ENCODE measurements around the gene PACC1.

PACC1 gene

GRCh38 chr1:212437179-212437798, 22.6 kb upstream of the PACC1 start:
- DNase-seq = peak; percentile 5

DNA sequence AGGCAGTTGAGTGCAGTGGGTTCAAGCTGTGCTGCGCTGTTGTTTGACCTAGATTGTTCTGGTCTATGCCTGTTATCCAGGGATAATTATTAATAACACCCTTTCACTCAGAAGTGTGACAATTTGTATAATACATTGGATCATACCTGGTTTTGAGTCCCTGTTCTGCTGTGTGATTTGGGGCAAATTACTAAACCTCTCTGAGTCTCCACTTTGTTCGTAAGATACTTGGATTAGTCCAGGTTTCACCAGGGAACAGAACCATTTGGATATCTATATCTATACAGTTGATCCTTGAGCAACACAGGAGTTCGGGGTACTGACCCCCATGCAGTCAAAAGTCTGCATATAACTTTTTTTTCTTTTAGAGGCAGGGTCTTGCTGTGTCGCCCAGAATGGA, 20.3 kb upstream of the PACC1 start:
- DNase-seq = no peak

DNA sequence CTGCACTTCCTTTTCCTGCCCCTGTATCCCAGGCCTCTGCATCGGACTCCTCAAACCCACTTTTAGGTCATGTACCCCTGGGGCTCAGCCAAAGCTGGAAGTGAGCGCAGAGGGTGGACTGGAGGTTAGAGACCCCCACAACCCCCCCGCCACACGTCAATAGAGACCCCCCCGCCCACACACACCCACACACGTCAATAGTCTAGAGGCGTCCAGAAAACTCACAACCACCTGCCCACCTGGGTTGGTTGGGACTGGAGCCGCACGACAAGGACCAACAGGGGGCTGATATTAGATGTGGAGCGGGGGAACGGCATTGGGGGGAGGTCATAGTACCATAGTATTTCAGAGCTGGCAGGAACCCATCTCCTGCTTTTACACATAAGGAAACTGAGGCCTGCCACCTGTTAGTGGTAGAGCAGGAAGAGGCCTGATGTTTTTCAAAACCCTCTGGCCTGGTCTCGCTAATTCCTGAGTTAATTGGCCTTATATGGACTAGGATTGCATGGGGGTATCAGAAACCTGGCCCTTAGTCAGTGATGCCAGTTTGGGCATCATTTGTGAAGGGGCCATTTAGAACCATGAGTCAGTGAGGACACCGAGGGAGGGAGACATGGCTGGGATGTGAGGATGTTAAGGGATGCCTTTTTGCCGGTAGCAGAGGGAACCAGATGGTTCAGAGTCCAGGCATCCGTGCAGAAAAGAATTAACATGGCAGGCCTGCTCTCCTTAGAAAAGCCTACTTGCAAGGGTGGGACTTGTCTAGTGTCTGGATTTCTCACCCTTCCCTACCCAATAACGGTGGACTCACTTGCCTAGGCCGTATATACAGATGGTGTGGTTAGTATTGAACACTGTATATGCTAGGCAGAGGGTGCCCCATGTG, 19.1 kb upstream of the PACC1 start:
- no peak for DNase-seq

DNA sequence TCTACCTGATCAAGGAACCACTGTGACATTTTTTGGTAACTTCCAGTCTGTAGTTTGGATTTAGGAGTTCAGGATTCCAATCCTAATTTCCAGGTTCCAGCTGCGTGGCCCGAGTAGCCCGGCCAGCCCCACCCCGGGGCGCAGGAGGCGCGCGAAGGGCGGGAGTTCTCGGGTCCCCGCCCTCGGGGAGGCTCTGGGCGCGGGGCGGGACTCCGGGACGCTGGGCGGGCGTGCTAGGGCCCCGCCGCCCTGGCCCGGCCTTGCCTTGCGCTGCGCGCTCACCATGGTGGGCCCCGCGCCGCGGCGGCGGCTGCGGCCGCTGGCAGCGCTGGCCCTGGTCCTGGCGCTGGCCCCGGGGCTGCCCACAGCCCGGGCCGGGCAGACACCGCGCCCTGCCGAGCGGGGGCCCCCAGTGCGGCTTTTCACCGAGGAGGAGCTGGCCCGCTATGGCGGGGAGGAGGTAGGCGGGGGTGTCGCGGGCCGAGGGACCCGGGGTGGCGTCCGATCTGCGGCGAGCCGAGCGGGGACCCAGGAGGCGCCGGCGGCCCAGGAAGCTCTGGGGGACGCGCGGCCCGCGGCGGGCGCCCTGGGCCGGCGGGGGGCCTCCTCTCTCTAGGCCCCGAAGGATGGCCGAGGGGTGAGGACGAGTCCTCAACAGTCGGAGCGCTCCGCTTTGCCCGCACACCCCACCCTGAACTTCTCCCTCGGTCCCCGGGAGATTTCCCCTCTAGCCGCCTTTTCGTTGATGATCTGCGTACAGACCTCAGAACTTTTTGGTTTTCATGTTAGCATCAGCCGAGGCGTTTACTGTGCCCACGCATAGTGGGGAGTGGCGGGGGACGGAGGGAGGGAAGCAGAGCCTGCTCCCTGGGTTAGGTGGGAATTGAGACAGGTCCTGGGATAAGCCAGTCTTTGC, 18.2 kb upstream of the PACC1 start, which contains the start of gene NENF:
Gene NENF, plus strand, starts transcription at position 260 of the 916 bp plus-strand sequence. Its CDS starts 24 bp downstream, at position 284.
- DNase-seq = peak; percentile 86

- no peak for DNase-seq
Observed at GRCh38 chr1:212432272-212432660, 17.6 kb upstream of the PACC1 start.

GRCh38 chr1:212431644-212432043, 17.0 kb upstream of the PACC1 start:
- no peak for DNase-seq

GRCh38 chr1:212430955-212431394, 16.3 kb upstream of the PACC1 start:
- no peak for DNase-seq

DNA sequence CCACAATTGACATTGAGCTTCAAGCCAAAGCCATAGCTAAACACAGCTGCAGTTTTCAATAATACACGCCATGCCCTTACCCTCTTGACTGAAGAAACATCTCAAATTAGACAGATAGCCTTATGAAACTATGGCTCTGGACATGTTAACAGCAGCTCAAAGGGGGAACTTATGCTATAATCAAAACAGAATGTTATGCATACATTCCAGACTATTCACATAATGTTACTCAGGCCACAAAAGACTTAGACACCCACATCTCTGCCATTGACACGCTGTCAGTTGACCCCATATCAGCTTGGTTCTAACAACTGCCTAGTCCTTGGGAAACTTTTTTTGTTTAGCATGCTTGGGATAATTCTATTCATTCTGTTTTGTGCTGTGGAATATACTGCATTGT, 15.7 kb upstream of the PACC1 start:
- DNase-seq = no peak

- no peak for DNase-seq
Observed at GRCh38 chr1:212428496-212428895, 13.8 kb upstream of the PACC1 start.

DNA sequence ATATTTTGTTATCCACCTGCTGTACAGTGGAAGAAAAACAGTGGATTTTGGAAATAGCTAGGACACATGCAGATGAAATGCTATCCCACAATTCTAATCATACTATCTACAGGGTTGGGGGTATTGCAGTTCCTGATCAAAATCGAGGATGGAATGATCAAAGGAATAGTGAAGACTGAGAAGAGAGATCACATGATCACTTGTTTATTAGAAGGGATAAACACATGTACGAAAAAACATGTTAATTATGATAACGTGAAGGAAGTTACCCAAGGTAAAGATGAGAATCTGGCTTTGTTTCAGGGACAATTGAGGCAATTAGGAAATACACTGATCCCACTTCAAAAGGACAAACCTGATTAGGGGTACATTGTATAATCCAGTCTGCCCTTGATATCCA, 9.2 kb upstream of the PACC1 start:
- no peak for DNase-seq

DNA sequence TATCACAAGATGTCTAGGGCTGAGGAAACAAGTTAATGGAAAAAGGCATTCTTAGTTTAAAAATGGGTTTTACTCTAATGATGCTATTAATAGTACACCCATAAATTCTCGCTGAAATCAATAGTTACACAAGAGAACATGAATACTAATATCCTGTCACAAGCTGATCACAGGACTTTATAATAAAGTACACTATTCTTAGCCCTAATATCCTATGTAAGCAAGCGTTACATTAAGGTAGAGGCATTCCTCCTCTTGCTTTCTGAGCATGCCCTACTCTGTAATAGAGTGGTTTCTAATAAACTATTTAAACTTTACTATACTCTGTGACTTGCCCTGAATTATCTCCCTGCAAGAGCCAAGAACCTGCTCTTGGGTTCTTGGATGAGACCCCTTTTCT, 6.5 kb upstream of the PACC1 start:
- no peak for DNase-seq

DNA sequence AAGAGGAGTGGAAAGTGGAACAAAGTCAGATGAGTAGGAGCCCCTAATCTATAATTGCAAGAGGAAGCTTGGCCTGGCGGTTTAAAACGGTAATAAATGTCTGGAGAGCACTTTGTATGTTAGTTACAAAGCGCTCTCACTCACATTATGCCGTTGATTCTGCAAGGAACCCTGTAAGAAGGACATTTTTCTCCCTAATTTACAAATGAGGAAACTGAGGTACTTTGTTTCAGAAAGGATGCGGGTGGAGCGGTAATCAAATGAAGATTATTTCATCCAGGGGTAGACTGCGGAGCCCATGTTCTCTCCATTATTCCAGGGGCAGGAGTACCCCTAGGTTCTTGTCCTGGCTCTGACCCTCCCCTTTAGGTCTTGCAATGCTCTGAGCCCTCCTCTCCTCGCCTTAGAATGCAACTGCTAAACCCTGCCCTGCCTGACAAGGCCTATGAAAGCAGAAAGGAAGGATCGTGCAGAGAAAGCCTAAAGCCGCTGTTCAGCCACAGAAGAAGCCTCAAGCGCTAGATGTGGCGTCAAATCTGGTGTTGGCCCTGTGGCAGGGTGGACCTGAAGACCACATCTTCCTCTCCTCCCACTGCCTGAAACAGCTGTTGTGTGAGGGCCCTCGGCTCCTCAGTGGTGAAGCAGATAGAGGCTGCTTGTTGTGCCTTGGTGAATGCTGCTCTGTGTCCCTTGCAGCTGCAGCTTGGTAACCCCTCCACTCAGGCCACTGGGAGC, 588 bp upstream of the PACC1 start:
- no peak for DNase-seq

GRCh38 chr1:212413902-212414327, 771 bp downstream of the PACC1 start:
- no peak for DNase-seq

GRCh38 chr1:212412374-212412773, 2.3 kb downstream of the PACC1 start:
- no peak for DNase-seq

DNA sequence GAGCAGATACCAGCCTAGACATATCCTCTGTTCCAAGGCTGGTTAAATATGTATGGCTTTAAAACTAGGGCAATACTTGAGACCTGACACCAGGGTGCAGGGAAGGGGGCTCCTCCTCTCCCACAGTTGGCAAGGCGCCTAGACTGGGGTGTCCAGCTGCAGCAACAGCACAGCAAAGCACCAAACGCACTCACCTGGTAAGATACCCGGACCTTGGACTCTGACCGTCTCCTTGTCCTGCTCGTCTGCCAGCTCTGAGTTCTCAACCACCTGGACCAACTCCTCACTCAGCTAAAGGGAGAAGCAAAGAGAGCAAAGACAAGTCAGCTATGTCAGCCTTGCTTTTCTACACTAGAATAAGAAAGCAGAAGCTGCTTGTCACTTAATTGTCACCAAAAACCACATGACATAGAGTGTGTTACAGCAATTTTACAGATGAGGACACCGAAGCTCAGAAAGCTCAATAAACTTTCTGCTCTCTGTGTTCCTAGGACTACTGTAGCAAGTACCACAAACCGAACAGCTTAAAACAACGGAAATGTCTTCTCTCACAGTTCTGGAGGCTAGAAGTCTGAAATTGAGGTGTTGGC, 4.4 kb downstream of the PACC1 start:
- DNase-seq = no peak

DNA sequence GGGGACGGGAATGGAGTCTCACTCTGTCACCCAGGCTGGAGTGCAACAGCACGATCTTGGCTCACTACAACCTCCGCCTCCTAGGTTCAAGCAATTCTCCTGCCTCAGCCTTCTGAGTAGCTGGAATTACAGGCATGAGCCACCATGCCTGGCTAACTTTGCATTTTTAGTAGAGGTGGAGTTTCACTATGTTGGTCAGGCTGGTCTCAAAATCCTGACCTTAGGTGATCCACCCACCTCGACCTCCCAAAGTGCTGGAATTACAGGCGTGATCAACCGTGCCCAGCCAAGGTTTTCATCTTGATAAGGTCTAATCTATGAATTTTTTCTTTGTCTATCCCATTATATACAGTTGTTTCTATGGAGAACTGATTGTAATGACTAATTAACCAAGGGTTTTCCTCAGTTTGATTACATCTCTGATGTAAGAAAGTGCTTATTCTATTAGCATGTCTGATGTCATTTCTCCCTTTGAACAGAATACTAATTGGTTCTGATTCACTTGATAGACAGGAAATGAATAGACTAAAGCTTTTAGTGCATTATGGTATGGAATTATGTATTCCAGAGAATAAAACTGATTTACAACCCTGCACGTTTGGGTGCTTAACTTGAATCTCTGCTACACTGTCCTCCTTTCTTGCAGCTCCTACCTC, 11.9 kb downstream of the PACC1 start:
- no peak for DNase-seq

GRCh38 chr1:212401838-212402582, 12.7 kb downstream of the PACC1 start:
- DNase-seq = no peak

GRCh38 chr1:212401042-212401441, 13.6 kb downstream of the PACC1 start:
- no peak for DNase-seq

DNA sequence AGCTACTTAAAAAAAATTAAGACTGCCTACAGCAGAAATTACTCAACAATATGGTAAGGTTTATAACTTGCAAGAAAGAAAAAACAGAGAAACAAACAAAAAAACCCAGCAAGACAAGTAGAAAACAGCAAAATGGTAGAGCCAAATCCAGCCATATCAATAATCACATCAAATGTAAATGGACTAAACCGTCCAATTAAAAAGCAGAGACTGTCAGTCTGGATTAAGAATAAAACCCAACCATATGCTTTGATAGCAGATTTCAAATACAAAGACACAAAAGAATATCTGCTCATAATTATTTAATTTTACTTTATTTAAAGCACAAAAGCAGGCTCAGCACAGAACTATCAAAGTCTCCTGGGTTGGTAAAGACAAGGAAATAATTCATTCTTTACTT, 17.5 kb downstream of the PACC1 start:
- DNase-seq = no peak

GRCh38 chr1:212396638-212397037, 18.0 kb downstream of the PACC1 start:
- DNase-seq = no peak
